Left kidney (tissue), 8 donors: Measurements from ENCODE around the gene COQ10A. TPM values are rescaled to one million over a fixed set of nuclear protein-coding genes. Genes with fewer than 3 reads are reported as not detected.

Source experiments
- DNase-seq: peaks from one replicate; pipeline ENCODE4 v3.0.0-alpha.2; 2013
- long read RNA-seq, 8 donors: transcript quantifications; one replicate each; lab custom pipeline, GENCODE V29; 2026
- polyA plus RNA-seq: library from polyadenylated mRNA; unstranded; fragments of 120-200 nt; gene quantifications from one replicate; pipeline ENCODE4 v1.2.1, GENCODE V29; 2013; ENCODE audit not compliant: insufficient read length

COQ10A gene
- 23.7 TPM for polyA plus RNA-seq
- long read RNA-seq, donor 1, partial matches to known transcripts, result 381 of 418 reads
- long read RNA-seq, donor 1, other reads (novel, unspliced or antisense), result 35 of 418 reads
- long read RNA-seq, donor 2, partial matches to known transcripts, result 0 of 1 reads
- long read RNA-seq, donor 2, other reads (novel, unspliced or antisense), result 0 of 1 reads
- long read RNA-seq, donor 3, partial matches to known transcripts, result 0 of 4 reads
- long read RNA-seq, donor 3, other reads (novel, unspliced or antisense), result 0 of 4 reads
- long read RNA-seq, donor 4, partial matches to known transcripts, result 0 of 2 reads
- long read RNA-seq, donor 4, other reads (novel, unspliced or antisense), result 0 of 2 reads
- long read RNA-seq, donor 5, transcript COQ10A-201 (5 exons, 1,652 nt), result major isoform, 7 of 12 reads
- long read RNA-seq, donor 5, partial matches to known transcripts, result 0 of 12 reads
- long read RNA-seq, donor 5, other reads (novel, unspliced or antisense), result 0 of 12 reads
- long read RNA-seq, donor 6, partial matches to known transcripts, result 0 of 2 reads
- long read RNA-seq, donor 6, other reads (novel, unspliced or antisense), result 0 of 2 reads
- long read RNA-seq, donor 7, partial matches to known transcripts, result 0 of 6 reads
- long read RNA-seq, donor 7, other reads (novel, unspliced or antisense), result 0 of 6 reads
- long read RNA-seq, donor 8, partial matches to known transcripts, result 0 of 6 reads
- long read RNA-seq, donor 8, other reads (novel, unspliced or antisense), result 0 of 6 reads

- DNase-seq, result peak; percentile 90
Measured at GRCh38 chr12:56266693-56267442, at the start of gene COQ10A. TSS of gene COQ10A (plus strand) at chr12:56266942. CDS start at chr12:56267119, 177 bp downstream.

- no peak for DNase-seq
Measured at GRCh38 chr12:56219840-56220239, 46.9 kb upstream of the COQ10A start.

- DNase-seq, result no peak
Measured at GRCh38 chr12:56220611-56221231, 46.0 kb upstream of the COQ10A start.

- DNase-seq, result peak; percentile 66
Measured at GRCh38 chr12:56221232-56221756, 45.4 kb upstream of the COQ10A start.

GRCh38 chr12:56221757-56222530, 44.8 kb upstream of the COQ10A start, which contains the start of gene RNF41:
TSS of gene RNF41 (minus strand) at chr12:56221922. CDS start at chr12:56214047, 7,875 bp downstream.
- peak; percentile 97 for DNase-seq

GRCh38 chr12:56222531-56222895, 44.2 kb upstream of the COQ10A start:
- no peak for DNase-seq

- no peak for DNase-seq
Measured at GRCh38 chr12:56223571-56224101, 43.1 kb upstream of the COQ10A start.

- peak; percentile 99 for DNase-seq
Measured at GRCh38 chr12:56224102-56224701, 42.5 kb upstream of the COQ10A start, which contains the start of gene NABP2. TSS of gene NABP2 (plus strand) at chr12:56224342. CDS start at chr12:56224857, 515 bp downstream.

- DNase-seq, result no peak
Measured at GRCh38 chr12:56224954-56225353, 41.8 kb upstream of the COQ10A start.

- DNase-seq, result no peak
Measured at GRCh38 chr12:56229082-56229481, 37.7 kb upstream of the COQ10A start.

GRCh38 chr12:56229916-56230431, 36.8 kb upstream of the COQ10A start, which contains the start of gene SLC39A5:
TSS of gene SLC39A5 (plus strand) at chr12:56230051. CDS start at chr12:56231275, 1,224 bp downstream.
- no peak for DNase-seq

GRCh38 chr12:56230432-56231183, 36.1 kb upstream of the COQ10A start:
- no peak for DNase-seq

- no peak for DNase-seq
Measured at GRCh38 chr12:56231184-56231582, 35.6 kb upstream of the COQ10A start.

GRCh38 chr12:56234746-56235436, 31.9 kb upstream of the COQ10A start:
- no peak for DNase-seq

GRCh38 chr12:56236091-56236490, 30.7 kb upstream of the COQ10A start:
- no peak for DNase-seq

GRCh38 chr12:56236985-56237384, 29.8 kb upstream of the COQ10A start:
- no peak for DNase-seq

GRCh38 chr12:56237552-56237951, 29.2 kb upstream of the COQ10A start:
- no peak for DNase-seq
